Activated CD4-positive, alpha-beta T cell treated with anti-CD3 and anti-CD28 coated beads, Interleukin-2, Interleukin-4, amounts not matched to agents 100 ng/mL and 50 ng/mL, durations not matched to agents 16 hours and 8 hours (primary cell): Measurements from ENCODE around the gene ACTN1.

ENCODE experiments used
- DNase-seq: peaks from one replicate; pipeline ENCODE4 v3.0.0-alpha.2; 2020; ENCODE audit warnings: low spot score

The ACTN1 gene

GRCh38 chr14:68916358-68916941 lies 62.7 kb downstream of the ACTN1 start:
- no peak for DNase-seq

DNA sequence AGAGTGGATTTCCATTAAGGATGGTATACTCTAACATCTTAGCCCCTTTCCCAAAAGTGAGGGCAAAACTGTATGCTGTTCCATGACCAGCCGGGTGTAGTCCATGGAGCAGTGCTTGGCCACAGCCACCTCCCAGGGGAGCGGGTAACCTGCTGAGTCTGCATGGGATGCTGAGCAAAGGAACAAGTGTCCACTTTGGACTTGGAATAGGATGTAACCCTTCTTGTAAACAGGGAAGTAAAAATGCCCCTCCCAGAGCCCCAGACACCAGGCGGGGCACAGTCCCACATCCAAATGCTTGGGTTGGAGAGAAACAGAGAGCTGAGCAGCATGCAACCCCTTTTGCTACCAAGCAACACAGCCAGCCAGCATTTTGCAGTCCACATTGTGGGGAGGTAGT lies 65.6 kb downstream of the ACTN1 start:
- DNase-seq, result no peak

DNA sequence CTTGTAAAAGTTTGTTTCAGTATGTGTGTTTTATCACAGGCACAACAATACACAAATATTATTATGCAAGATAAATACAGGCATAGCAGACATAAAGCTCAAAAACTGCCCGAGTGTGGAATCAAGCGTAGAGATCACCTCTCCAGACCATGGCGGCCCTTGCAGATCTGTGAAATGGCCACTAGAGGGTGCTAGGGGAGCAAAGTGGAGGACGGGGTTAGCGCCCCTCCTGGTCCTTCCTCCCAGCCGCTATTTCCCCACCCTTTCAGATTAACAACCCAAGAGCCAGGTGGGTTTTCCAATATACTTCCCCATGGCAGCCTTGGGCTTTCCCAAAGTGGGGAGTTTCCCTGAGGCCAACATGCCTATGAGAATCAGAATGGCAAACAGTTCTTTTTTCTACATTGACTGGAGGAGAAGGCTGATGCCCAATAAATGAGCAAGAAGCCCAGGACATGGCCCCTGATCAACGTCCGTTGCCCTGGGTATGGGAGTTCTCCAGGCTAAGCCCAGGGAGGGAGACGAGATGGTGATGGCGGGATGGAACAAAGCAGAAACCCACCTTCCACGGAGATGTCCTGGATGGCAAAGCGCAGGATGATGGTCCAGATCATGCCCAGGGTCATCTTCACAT lies 67.4 kb downstream of the ACTN1 start:
- DNase-seq, result peak; percentile 79

- peak; percentile 13 for DNase-seq
Observed at GRCh38 chr14:68910540-68910939, 68.6 kb downstream of the ACTN1 start.

DNA sequence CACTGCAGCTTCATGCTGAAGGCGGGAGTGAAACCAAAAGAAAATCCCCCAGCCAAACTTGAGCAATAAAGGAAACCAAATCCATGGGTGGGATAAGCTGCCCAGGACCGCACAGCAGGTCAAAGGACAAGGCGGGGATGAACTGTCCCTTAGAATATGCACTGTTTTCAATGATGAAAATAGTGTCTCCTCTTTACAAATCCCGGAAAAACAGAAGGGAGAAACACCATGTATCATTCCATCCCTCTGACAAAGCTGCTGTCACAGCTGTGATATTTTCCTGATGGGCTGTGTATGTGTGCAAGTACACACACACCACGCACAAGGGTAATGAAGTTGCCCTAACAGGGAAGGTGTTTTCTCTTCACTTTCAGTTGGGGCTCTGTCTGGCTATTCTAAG lies 70.3 kb downstream of the ACTN1 start:
- no peak for DNase-seq

DNA sequence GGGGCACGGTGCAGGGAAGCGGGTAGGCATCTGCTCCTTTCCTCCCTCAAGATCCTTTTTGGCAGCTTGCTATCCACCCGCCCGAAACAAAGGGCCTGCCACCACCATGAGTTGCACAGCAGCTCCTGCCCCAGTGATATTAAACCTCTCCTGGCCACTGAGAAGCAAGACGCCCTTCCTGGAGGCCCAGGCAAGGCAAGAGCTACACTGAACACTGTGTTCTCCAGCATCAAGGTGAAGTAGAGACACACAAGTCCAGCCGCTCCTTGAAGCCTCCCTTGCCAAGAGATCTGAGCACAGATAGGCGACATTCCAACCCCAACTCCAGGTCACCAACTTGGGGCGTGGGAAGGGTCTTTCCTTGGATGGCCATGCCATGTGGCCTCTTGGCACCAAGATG lies 70.9 kb downstream of the ACTN1 start:
- no peak for DNase-seq

DNA sequence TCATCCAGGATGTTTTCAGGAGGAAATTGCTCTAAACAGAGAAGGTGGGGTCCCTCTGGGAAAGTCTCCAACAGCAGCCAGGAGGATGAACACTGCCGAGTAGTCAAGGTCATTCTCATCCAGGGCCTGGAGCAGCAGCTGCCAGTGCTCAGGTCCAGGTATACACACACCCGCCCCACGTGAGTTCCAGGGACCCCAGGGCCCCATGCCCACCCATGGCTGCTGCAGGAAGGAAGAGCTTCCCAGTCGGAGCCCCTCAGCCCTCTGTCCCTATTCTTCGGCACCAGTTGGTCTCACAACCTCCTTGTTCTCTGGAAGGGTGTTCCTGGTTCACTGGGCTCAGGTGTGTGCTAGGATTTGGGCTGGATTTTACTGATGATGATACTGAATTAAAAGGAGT lies 72.7 kb downstream of the ACTN1 start:
- no peak for DNase-seq

GRCh38 chr14:68905107-68905895 lies 73.8 kb downstream of the ACTN1 start:
- no peak for DNase-seq

DNA sequence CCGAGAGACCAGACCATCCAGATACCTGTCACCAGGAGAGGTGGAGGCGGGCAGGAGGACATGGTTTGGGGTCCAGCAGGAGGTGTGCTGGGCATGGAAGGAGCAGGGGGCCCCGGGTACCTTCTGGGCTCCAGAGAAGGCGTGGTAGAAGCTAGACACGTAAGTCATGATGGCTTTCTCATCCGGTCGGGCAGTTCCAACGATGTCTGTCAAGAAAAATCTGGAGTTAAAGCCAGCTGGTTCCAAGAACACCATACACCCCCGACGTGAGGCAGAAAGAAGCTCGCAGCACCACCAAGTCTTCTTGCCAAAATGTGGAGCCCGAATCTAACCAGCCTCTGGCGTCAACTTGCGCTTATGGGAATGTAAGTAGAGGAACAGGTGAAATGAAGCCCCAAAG lies 76.7 kb downstream of the ACTN1 start:
- DNase-seq, result no peak

- no peak for DNase-seq
Observed at GRCh38 chr14:68899033-68899603, 80.0 kb downstream of the ACTN1 start.

GRCh38 chr14:68898248-68899032 lies 80.7 kb downstream of the ACTN1 start:
- no peak for DNase-seq

DNA sequence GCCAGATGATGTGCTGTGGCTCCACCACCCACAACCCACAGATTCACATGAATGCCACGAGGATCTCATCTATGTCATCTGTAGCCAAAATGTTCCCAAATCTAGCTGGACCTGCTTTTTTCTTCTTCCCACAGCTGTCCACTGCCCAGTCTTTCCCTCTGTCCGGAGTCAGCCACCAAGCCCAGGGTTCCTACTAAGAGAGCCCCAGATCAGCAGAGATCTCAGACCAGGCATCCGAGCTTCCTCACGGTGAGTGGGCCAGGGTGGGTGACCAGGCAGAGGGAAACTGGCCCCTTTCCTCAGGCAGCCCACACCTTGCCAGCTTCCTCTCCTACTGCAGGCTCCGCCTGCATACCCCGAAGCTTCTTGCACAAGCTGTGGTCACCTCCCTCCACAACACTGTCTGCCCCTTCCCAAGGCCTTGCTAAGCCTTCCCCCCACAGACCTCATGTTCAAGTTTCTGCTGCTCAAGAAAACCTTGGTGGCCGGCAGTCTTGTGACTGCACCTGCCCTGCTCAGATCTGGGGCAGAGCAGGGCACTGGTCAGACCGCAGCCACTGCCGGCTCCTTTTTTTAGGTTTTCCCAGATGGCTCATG lies 81.4 kb downstream of the ACTN1 start:
- no peak for DNase-seq

DNA sequence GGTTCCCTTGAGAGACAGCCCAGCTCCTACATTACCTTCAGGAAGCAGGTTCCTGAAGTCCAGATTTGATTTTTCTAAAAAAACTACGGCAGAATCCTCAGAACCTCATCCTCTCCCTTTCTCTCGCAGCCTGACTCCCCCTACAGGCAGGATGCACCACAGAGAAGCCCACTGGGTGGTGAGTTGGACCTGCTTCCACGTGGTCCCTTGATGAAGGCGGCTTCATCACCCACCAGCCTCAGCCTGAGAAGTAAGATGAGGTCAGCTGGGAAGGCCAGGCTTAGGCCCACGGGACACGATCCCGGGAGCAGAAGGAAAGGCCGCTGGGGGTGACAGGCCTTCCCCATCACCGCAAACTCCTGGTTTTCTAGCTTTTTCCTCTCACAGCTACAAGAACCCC lies 83.0 kb downstream of the ACTN1 start:
- DNase-seq, result no peak

DNA sequence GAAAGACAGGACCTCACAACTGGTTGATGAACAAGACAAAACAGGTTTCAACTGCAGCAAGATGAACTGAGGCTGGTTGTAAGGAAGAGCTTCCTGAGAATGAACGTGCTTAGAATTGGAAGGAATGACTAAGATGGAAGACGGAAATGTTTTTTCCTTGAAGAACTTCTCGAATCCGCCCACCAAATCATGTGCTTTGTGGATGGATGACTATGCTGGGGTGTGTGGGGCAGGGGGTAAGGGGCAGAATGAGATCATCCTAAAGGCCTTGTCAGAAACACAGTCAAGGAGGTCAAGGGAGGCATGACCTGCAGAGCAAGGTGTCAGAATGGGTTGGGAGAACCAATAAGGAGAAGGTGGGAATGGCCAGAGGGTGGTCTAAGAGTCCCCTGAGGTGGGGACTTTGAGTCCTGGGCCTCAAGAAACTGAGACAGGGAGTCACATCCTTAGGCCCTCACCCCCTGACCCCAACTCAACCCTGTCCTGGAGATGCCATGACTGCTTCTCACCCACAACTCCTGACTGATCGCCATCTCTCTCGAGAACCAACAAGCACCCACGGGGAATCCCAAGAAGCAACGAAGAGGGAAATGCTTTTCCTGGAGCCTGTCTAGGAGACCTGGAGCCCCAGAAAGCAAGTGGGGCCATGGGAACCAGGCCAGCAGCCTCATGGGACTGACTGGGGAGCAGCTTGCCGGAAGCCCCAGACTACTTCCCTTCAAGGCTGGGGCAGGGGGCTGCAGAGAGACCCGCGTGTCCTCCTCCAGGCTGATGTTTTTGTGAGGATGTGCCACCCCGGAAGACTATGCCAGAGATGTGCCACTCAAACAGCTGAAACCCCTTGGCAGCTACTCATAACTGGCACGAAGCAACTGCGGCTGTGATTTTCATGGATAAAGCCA lies 84.0 kb downstream of the ACTN1 start:
- no peak for DNase-seq

GRCh38 chr14:68894123-68894522 lies 85.0 kb downstream of the ACTN1 start:
- no peak for DNase-seq

DNA sequence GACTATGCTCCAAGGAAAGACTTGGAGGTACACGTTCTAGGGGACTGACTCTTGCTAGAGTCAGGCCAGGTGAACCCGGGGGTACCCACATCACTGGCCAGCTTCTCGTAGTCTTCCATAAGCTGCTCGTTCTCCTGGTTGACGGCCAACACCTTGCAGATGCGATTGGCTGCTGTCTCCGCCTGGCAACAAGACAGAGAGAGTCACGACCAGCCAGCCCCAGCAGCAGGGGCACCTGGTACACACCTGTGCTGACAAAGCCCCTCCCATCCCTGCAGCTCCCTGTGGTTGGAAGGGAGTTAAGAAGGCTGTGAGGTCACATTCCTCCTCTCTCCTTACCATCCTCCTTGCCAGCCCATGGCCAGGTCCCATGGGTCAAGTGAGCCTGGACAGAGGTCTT lies 85.5 kb downstream of the ACTN1 start:
- no peak for DNase-seq

- no peak for DNase-seq
Observed at GRCh38 chr14:68892961-68893360, 86.1 kb downstream of the ACTN1 start.

GRCh38 chr14:68891851-68892660 lies 87.0 kb downstream of the ACTN1 start:
- no peak for DNase-seq

GRCh38 chr14:68890173-68890931 lies 88.8 kb downstream of the ACTN1 start:
- DNase-seq, result no peak
